Activated CD4-positive, alpha-beta T cell treated with anti-CD3 and anti-CD28 coated beads, Interleukin-2, Interleukin-6, amounts not matched to agents 100 ng/mL and 50 ng/mL, durations not matched to agents 16 hours and 8 hours (primary cell): ENCODE data around the gene LCA5L.

Source experiments
- DNase-seq: peaks from one replicate; pipeline ENCODE4 v3.0.0-alpha.2; 2020

LCA5L gene

DNA sequence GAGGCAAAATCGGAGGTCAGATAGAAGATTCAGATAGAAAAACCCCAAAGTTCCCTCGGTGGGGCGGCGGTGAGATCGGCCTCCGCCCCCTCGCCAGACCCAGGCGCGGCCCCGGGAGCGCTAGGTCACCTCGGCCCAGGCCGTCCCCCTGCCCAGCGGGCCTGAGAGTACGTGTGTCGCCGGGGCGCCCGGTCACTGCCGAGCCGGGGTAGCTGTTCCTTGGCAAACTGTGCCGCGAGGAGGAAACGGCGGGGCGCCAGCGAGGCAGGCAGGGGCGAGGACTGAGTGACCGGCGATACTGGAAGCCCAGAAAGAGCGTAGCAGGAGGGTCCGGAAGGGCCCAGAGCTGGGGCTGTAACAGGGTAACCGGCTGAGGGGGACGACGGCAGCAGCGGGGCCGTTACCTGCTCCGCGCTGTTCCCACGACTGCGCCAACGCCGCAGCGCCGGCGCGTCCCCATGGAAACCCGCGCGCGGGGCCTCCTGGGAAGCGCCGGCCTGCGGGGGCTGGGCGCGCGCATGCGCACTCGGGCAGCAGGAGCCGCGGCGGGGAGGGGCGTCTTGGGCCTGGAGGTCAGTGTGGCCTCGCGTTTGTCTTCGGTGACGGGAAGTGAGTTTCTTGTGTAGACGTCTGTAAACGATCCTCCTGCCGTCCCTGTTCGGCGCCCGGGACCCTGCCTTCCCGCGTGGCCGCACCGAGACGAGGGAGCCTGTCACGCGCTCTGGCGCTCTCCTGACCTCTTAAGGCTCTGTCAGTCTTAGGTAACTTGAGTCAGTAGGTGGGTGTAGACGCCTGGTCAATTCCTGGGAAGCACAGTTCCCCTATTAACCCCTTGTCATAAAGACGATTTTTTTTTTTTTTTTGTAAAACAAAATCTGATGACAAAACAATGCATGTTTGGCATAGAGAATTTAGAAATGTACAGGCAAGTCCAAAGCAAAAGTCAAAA, at the start of gene LCA5L:
TSS of gene LCA5L (minus strand) at position 458 of the 949 bp plus-strand sequence. CDS start 17,285 bp downstream, outside the sequence.
- DNase-seq = peak; percentile 95

DNA sequence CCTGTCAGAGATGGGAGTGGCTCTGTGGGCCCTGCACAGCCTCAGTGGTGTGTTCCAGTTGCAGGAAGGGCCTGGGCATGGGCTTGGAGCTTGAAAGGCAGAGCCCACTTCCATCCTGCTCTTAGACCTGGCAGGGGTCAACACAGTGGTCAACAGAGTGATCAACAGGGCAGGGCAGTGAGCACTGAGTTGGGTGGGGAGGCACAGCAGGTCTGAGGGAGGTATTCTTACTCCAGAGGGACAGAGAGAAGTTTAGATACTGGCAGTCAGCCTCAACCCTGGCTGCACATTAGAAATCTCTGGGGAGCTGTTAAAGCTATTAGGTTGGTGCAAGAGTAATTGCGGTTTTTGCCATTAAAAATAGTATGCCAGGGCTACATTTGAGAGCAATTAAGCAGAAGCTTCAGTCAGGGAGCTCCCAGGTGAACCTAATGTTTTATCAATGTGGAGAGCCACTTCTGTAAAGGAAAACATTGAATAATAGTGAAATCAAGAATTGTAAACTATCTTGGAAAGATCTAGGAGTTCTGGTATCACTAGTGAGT, 43.9 kb upstream of the LCA5L start:
- no peak for DNase-seq

DNA sequence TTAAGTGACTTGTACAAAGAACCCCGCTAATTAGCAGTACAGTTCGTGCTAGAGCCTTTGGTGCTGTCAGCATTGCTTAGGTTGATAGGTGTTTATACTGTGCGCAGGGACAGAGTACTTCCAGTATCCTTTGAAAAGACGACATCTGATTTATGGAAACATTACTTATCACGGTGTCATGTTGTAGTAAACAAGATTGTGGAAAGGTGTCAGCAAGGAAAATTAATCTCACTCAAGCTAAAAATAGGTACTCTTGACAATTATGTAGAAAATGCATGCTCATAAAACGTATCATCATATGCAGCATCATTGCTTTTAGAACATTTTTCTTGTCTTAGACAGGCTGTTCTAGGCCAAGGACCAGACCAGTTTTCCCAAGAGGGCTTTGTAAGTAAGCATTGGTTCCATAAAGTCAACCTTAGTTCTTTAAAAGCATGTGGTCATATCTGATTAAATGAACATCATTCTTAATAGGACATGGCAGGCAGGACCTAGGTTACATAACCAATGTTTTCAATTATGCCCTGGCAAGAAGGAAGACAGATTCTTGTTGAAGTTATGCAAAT, 39.2 kb upstream of the LCA5L start:
- no peak for DNase-seq

DNA sequence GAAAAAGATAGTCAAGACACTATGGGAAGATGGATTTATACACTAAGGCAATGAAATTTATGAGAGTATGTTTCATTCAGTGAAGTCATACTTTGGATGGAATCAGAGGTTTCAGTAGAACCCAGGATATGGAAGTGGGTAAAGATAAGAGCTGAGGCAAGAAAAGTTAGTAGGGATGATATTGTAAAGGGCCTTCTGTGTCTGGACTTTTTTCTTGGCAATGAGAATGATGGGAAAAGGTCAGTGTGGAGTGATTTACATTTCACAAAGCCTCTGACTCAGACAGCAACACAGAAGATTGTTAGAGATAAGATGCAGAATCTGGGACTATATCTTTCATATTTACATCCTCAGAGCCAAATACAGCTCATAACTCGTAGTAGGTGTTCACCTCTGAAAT, 38.3 kb upstream of the LCA5L start:
- no peak for DNase-seq

DNA sequence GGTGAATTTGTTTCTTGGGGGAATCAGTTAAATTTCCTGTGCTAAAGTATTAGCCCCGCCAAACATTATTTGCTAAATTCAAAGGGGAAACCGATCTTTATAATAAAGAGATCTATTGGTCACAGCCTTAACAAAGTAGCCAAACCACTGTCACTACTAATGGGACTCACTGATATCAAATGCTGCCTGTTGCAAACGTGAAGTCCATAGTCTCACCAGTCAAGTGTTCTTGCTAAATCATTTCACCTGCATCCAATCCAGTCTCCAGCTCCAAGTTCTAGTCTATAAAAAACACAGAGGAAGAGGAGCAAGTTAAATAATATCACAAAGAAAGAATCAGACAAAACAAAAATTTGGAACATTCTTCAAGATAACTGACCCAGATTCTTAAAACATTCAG, 36.3 kb upstream of the LCA5L start:
- no peak for DNase-seq

DNA sequence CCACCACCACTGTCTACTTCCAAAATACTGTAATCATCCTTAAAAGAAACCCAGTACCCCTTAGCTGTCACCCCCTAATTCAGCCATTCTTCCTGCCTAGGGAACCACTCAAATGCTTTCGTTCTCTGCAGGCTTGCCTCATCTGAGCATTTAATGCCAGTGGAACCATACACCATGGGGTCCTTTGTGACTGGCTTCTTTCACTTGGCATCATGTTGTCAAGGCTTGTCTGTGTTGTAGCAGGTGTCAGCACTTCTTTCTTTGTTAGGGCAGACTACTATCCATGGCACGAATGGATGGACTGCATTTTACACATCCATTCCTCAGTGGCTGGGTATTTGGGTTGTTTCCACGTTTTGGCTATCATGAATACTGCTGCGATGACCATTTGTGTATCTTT, 34.7 kb upstream of the LCA5L start:
- DNase-seq = no peak

DNA sequence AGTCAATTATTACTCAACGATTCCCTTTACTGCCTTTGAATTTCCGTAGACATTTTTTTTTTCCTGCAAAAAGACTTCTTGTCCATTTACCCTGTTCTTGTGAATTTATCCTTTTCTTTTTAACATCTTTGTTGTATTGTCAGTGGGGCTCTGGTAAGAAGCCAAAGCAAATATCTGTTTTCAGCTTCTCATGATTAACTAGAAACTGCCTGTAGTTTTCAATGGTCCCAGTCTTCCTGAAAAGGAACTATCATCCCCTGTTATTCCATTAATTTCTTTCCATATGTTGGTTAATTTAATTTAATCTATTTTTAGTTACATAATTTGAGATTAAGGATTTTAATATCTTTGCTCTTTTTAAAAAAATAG, 34.2 kb upstream of the LCA5L start:
- no peak for DNase-seq

DNA sequence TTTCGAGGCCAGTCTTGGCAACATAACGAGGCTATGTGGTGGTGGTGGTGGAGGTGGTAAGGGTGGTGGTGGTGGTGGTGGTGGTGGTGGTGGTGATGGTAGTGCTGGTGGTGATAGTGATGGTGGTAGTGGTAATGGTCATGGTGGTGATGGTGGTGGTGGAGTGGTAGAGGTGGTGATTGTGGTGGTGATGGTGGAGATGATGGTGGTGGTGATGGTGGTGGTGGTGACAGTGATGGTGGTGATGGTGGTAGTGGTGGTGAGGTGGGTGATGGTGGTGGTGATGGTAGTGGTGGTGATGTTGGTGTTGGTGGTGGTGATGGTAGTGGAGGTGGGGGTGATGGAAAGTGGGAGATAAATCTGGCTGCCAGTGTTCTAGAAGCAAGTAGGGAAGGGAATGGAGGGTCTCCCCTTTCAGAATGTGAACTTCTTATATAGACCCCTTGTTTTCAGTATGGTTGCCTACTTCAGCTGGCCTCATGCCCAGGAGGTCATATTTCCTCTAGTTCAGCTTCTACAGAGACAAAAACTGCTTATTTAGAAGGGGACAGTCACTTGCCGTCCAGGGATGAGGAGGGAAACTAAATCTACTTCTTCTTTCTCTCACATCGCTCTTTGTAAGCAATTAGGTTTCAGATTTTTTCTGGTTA, 33.7 kb upstream of the LCA5L start:
- no peak for DNase-seq

DNA sequence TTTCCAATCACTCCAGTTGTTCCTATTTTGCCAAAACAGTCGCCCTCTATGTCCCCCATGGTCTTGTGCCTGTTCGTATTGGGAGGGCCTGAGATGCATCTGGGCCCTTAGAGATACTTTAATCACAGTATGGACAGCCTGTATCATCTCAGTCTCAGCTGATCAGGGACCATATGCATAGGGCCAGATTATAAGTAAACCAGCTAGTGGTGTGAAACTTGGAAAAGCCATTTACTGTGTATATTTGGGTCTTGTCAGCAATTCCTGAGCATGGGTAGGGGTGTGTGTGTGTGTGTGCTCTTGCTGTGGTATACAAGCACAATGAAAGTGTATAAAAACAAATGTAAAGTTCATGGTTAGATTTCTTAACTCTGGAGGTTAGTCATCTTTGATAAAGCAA, 29.0 kb upstream of the LCA5L start:
- DNase-seq = no peak

DNA sequence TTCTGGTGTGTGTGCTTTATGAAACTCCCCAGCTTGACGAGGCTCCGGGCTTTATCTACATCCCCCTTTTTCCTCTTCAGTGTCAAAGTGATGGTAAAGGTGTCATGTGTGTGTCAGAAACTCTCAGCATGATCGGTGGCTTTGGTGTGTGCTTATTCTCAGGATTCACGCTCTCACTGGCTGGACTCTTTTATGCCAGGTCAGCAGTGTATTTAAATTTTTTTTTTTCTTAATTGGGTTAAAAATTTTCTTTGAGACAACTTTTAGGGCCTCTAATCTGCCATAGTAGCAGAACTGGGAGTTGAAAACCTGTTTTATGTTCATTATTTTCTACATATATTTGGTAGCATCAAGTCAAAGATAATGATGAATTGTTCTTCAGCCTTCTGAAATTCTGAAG, 27.2 kb upstream of the LCA5L start:
- DNase-seq = no peak

DNA sequence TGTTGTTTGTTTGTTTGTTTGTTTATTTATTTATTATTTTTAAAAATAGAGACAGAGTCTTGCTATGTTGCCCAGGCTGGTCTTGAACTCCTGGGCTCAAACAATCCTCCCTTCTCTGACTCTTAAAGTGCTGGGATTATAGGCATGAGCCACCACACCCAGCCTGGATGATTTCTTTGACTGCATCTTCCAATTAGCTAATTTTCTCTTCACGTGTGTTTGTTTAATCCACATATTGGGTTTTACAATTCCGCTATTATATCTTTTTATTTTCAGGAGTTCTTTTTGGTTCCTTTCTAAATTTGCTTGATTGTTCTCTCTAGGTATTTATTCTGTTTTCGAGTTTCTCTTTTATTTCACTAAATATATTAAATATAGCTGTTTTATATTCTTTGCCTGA, 26.0 kb upstream of the LCA5L start:
- DNase-seq = no peak

DNA sequence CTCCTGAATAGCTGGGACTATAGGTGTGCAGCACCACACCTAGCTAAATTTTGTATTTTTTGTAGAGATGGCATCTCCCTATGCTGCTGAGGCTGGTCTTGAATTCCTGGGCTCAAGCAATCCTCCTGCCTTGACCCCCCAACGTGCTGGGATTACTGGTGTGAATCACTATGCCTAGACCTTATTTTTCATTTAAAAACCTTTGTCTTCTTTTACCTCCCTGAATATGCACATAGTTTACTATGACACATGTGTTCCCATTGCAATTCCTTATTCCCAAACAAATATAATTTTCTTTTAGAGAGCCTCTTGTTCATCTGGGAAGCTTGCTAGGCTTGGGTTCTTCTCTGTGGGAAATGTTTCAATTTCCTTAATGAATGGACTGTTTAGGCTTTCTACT, 23.0 kb upstream of the LCA5L start:
- no peak for DNase-seq

DNA sequence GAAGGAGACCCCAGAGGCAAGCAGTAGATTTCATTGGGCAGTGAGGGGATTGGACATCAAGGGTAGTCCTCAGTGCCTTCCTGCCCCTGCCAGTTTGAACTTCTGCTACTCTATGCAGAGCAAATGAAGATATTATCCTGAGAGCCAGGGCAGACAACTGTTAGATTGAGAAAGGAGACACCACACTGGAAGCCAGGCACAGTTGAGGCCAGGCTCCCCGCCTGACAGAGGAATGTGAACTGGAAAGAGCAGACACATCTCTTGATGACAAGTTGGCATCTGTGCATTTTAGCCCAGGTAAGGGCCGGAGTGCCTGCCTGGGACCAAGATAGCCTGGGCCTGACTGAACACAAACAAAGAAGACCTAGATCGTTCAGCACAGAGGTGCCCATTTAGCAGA, 22.2 kb upstream of the LCA5L start:
- DNase-seq = no peak

DNA sequence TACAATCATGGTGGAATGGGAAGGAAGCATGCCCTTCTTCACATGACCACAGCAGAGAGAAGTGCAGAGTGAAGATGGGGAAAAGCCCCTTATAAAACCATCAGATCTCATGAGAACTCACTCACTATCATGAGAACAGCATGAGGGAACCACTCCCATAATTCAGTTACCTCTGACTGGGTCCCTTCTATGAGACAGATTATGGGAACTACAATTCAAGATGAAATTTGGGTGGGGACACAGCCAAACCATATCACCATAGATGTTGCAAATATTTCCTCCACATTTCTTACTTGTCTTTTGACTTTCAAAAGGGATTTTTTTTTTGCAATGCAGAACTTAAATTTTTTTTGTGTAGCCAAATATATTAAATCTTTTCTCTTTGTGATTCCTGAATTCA, 21.0 kb upstream of the LCA5L start:
- no peak for DNase-seq

DNA sequence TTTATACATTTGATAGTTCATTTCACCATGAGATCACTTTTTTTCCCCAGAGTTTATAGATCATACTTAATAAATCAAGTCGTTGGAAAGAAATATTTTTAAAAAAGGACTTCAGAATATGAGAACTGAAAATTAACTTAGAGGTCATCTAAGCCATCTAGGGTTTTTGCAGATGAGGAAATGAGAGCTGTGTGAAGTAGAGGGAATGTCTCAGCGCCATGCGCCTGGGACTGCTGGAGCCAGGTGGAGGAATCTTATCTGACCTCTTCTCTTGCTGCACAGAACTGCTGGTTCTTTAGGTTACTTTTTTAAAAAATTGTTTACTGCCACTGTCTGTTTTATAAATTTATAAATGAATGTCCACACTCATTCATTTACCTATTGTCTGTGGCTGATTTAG, 17.7 kb upstream of the LCA5L start:
- DNase-seq = no peak

DNA sequence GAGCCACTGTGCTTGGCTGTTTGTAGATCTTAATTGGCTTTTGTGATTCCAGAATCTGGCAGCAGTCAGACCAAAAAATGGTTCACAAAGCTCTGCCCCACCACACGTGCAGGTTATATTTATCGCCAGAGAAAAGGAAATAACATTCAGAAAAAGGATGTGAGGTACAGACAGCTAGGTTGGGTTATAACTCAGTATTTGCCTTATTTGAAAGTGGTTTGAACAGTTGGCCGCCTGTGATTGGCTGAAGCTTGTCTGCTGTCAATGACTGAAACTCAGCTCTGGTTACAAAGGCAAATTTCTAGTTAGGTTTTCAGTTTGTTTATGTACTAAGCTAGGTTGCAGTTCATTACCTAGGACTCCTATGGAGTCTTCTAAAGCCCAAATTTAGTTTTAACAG, 15.8 kb upstream of the LCA5L start:
- peak; percentile 30 for DNase-seq

DNA sequence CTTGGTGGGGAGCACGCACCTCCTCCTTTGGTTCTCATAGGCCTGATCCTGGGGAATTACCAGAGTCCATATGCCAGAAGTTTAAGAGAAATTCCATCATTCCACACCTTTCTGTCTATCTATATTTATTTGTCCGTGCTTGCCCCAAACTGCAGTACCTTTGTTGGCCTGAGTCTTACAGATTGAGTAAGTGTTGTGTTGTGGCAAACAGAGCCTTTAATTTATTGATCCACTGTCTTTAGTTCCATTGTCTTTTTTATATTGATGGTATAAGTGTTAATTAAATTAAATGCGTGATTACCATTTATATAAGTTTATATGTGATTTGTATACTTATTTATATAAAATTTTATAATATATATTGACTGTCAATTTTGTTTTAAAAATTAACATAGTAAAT, 11.1 kb upstream of the LCA5L start:
- no peak for DNase-seq

DNA sequence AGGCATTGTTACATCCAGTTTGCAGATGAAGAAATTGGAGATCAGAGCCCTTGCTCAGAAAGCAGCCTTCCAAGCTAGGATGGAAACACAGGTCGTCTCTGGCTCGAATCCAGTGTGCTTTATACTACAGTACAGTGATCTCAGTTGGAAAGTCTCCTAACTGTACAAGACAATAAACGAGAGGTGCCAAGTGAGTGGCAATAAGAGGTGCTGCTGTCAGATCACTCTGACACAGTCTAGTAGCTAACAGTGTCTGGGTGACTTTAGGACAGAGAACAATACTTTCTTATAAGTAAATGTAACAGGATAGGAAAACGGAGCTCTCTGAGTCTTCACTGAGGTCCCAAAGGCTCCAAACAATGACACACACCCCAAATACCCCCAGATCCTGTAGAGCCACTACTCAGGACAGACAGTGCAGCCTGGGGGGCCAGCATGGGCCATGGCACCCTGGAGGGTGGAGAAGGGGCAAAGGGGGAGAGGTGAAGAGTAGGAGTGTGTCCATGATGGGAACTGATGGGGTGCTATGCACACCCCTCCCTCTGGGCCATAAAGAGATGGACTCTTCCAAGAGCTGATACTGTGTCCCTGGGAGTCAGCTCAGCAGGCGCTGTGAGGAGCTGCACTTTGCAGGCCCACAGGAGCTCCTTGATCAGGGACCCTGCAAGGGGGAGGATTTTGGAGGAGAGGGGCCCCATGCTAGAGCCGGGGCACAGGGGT, 9.5 kb upstream of the LCA5L start:
- DNase-seq = no peak

DNA sequence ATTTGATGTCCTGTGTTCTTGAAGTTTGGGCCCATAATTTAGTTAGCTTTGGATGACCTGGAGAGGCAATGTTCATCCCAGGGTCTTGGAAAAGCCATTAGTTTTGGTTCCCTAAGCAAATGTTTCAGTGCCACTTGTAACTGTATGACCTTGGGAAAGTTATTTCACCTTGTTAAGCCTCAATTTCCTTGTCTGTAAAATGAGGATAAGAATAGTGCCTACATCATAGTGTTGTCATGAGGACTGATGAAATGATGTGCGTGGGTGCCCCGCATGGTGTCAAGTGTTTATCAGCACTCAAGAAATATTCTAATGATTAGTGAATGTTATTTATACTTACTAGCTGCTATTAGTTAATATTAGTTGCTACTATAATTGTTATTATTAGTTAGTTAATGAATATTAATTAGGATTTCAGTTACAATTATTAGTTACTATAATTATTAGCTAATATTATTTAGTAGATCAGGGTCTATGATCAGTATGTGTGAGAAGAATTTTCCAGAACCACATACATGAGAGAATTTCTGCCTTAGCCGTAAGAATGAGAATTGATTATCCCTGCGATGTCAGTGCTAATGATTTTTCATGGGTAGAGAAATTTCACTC, 8.1 kb upstream of the LCA5L start:
- no peak for DNase-seq

DNA sequence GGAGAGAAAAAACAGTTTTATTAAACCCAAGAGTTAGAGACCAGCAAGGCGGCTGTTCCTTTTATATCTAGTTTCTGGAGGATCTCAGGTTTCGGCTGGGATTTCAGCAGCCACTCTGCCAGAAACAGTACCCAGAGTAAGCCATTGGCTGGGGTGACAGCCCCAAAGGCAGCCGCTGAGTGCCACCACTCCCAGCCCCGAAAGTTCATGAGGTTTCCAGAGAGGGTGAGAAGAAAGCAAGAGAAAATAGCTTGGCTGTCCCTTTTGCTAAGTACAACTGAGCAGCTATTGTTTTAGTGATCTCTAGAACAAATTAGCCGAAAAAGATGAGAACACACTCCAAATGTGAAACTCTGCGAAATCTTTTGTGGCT, 7.4 kb upstream of the LCA5L start:
- no peak for DNase-seq

DNA sequence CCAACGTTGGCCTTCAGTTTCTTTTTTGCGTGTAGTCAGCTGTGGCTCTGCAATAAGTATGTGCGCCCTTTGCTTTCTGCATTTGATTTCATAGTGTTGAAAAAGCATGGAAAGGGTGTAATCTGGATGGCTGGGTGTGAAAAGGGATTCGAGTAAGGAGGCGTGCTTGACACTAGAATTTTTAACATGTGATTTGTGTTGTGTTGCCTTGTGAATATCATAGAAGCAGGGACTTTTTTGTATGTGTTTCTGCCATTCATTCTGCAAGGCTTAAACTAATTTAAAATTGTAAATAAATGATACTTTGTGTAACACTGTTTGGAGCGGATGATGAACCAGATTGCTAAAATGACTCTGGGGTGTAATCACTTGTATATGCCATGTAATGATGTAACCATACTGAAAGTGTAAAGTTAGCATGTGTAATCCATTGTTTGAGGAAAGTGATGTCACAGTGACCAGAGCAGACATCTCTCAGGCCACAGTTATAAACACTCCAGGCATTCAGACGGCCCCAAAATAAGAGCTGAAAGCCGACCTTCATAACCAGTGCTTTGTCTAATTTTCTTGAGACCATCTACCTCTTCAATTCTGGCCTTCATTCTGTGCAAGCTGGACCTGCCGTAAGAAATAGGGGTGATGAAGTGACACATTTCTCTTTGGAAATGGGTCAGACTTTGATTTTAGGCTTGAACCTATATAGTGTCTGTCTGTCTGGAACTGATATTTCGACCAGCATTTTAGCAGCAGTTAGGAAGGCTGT, 6.8 kb upstream of the LCA5L start:
- DNase-seq = no peak
